GM12878 (cell line): ENCODE results near the gene PIP4K2A. TPM values are rescaled to one million over a fixed set of nuclear protein-coding genes. Genes with fewer than 3 reads are reported as not detected.

Experiments used
- ATAC-seq: fragments of 200-7000 bp; cut with Tn5 transposase; 3 replicates; pipeline ENCODE4 v1.9.1; 2020; ENCODE audit warnings: mild to moderate bottlenecking, moderate library complexity
- BruUV-seq: library from RNA; stranded (reverse); fragments of 400-500 nt; replicated peaks from 2 replicates; lab custom pipeline; 2021; lab: Mats Ljungman, UMichigan
- CTCF ChIA-PET: fragments of 300-600 bp; sonication (Branson Sonifier 250); formaldehyde crosslinking; extraction: SDS; loops from one replicate; lab custom pipeline; 2021; ENCODE audit warnings: inconsistent platforms; lab: Yijun Ruan, JAX
- POLR2A ChIA-PET: fragments of 350-600 bp; formaldehyde crosslinking; extraction: SDS; loops from one replicate; lab custom pipeline; 2021; ENCODE audit warnings: inconsistent platforms; lab: Charles Lee
- RAD21 ChIA-PET: fragments of 300-600 bp; sonication (Branson Sonifier 250); formaldehyde crosslinking; loops from one replicate; lab custom pipeline; 2023; ENCODE audit warnings: antibody characterized with exemption; ENCODE audit not compliant: unreplicated experiment; lab: Charles Lee
- SMC1A ChIA-PET: fragments of 300-600 bp; sonication (Branson Sonifier 250); formaldehyde crosslinking; loops from one replicate; lab custom pipeline; 2023; ENCODE audit not compliant: unreplicated experiment, uncharacterized antibody; lab: Charles Lee
- DNase-seq: peaks from one replicate; pipeline ENCODE4 v3.0.0-alpha.2; 2011; ENCODE audit warnings: low read depth, low spot score
- FAIRE-seq: peaks from 3 replicates; lab custom pipeline; 2011; peaks lifted over from hg19 to GRCh38; lab: Jason Lieb, UNC
- H2AFZ ChIP-seq: 2 replicates; pipeline ENCODE4 v1.6.0; 2011; ENCODE audit warnings: low read depth, low read length, control low read depth; ENCODE audit not compliant: control insufficient read depth
- H3K27ac ChIP-seq: 2 replicates; pipeline ENCODE4 v1.5.1; 2011; ENCODE audit warnings: control low read depth; ENCODE audit not compliant: control insufficient read depth, insufficient read depth
- H3K27me3 ChIP-seq, 2 experiments: replicated peaks in 1 of 2; 2 replicates each; pipeline versions ENCODE4 v1.6.0 to v1.6.1; 2011; ENCODE audit warnings: low read length in 1 of 2; ENCODE audit not compliant: control insufficient read depth in 2 of 2, insufficient read depth in 2 of 2
- H3K36me3 ChIP-seq, 2 experiments: 2 replicates each; pipeline ENCODE4 v1.5.1; 2011; ENCODE audit warnings: low read length in 1 of 2; ENCODE audit not compliant: control insufficient read depth in 2 of 2, insufficient read depth in 2 of 2
- H3K4me1 ChIP-seq: 2 replicates; pipeline ENCODE4 v1.6.1; 2011; ENCODE audit warnings: mild to moderate bottlenecking, low read length, moderate library complexity, mixed read lengths; ENCODE audit not compliant: control insufficient read depth, insufficient read depth
- H3K4me2 ChIP-seq: 2 replicates; pipeline ENCODE4 v1.6.0; 2011; ENCODE audit warnings: control low read depth; ENCODE audit not compliant: control insufficient read depth, insufficient read depth
- H3K4me3 ChIP-seq: fragments of 200-600 bp; sonication (generic); 2 replicates; pipeline ENCODE4 v1.5.1; 2016
- H3K79me2 ChIP-seq: 2 replicates; pipeline ENCODE4 v1.6.0; 2011; ENCODE audit warnings: low read length; ENCODE audit not compliant: control insufficient read depth, insufficient read depth
- H3K9ac ChIP-seq: 2 replicates; pipeline ENCODE4 v1.8.0; 2011; ENCODE audit warnings: low read length, control low read depth, mixed read lengths; ENCODE audit not compliant: control insufficient read depth, insufficient read depth
- H3K9me3 ChIP-seq: replicated peaks from 3 replicates; pipeline ENCODE4 v1.5.1; 2011; ENCODE audit warnings: mild to moderate bottlenecking, low read length; ENCODE audit not compliant: control insufficient read depth, insufficient read depth
- H4K20me1 ChIP-seq: 2 replicates; pipeline ENCODE4 v1.6.0; 2011; ENCODE audit not compliant: control insufficient read depth, insufficient read depth
- ETV6 ChIP-seq, 2 experiments: fragments of 450-650 bp in 1 of 2; IDR thresholded peaks in 1 of 2; conservative IDR thresholded peaks in 1 of 2; 2 replicates each; pipeline ENCODE4 v1.6.1; 2014; ENCODE audit warnings: antibody characterized with exemption in 1 of 2, borderline replicate concordance in 1 of 2, low read depth in 1 of 2, mild to moderate bottlenecking in 1 of 2, moderate library complexity in 1 of 2
- HCFC1 ChIP-seq: fragments of 150-350 bp; IDR thresholded peaks from 2 replicates; pipeline ENCODE4 v1.6.1; 2014; ENCODE audit warnings: low read length
- PBX3 ChIP-seq: IDR thresholded peaks from 2 replicates; pipeline ENCODE4 v1.6.1; 2011; ENCODE audit warnings: mild to moderate bottlenecking, low read depth, low read length, moderate library complexity; ENCODE audit not compliant: insufficient replicate concordance
- POLR2A ChIP-seq: IDR thresholded peaks from 2 replicates; pipeline ENCODE4 v1.6.1; 2011; ENCODE audit warnings: low read depth, mild to moderate bottlenecking, low read length
- TBL1XR1 ChIP-seq: IDR thresholded peaks from 2 replicates; pipeline ENCODE4 v1.6.1; 2012; ENCODE audit warnings: low read depth, low read length, improper control_type of control experiment
- TCF12 ChIP-seq: IDR thresholded peaks from 2 replicates; pipeline ENCODE4 v1.6.1; 2011; ENCODE audit warnings: low read depth, mild to moderate bottlenecking, low read length
- WGBS: methylation state at CpG from one replicate; pipeline ENCODE4 v1.1.6; 2016; ENCODE audit warnings: low lambda C conversion rate; ENCODE audit not compliant: insufficient replicate concordance, insufficient coverage; ENCODE audit errors: missing lambda C conversion rate; 5-methylcytosine and 5-hydroxymethylcytosine counted together
- in situ Hi-C: fragments of 300-500 bp; cut with MboI; formaldehyde crosslinking; loops from 9 replicates; pipeline ENCODE4 v1.14.3; 2018; ENCODE audit warnings: mixed read lengths
- intact Hi-C: fragments of 100-400 bp; cut with micrococcal nuclease; formaldehyde crosslinking; loops from one replicate; pipeline ENCODE4 v1.14.2; 2022; ENCODE audit not compliant: unreplicated experiment
- polyA plus RNA-seq, 11 experiments: library from polyadenylated mRNA; depleted of rRNA in 4 of 11; unstranded in 6 of 11; stranded (reverse) in 5 of 11; fragments of >200 nt; fragmentation: Nextera tagmentation in 4 of 11; fragmentation: Illumina TruSeq in 1 of 11; extraction: Ambion mirVana in 4 of 11; extraction: Trizol in 1 of 11; gene quantifications; 1 replicate in 1 of 11; 2 replicates in 10 of 11; pipeline versions ENCODE4 v1.2.1 to v1.2.3, GENCODE V29; 2011 to 2016; ENCODE audit warnings: inconsistent platforms in 2 of 11, missing spikeins in 2 of 11, low read depth in 1 of 11
- total RNA-seq, 4 experiments: library from RNA; depleted of rRNA in 3 of 4; stranded (reverse); fragments of >200 nt in 3 of 4; fragmentation: Illumina TruSeq in 1 of 4; extraction: Trizol in 1 of 4; gene quantifications; 2 replicates each; pipeline versions ENCODE4 v1.2.1 to v1.2.3, GENCODE V29; 2013 to 2021
- TF ChIP-seq, protein P1 (sequence below): fragments of 450-650 bp; IDR thresholded peaks from 2 replicates; pipeline ENCODE4 v1.6.1; 2018; ENCODE audit warnings: mild to moderate bottlenecking, low read depth, moderate library complexity; ENCODE audit not compliant: partially characterized antibody

Gene PIP4K2A
- total and polyA plus RNA-seq, 10 of the 15 experiments (the other 5 are each of a cell fraction or from before 2014, with no cell fraction given) = 54.3 to 139 (median 84.4) TPM

- Histone ChIP-seq H3K27ac (peak overlapping the region; percentile 89), H3K27me3 (no peaks in the 10 kb centered on the region), H3K9me3 (no peaks in the 10 kb centered on the region), H2AFZ (no peak overlapping the region), H3K4me3 (peak overlapping the region; percentile 17; the same call in 1 of the 2 replicates), H3K36me3 (no peaks in the 10 kb centered on the region), H3K79me2 (peaks cover 93% of the 10 kb centered on the region), H3K9ac (peak overlapping the region; percentile 32), H4K20me1 (no peaks in the 10 kb centered on the region), H3K4me2 (peak overlapping the region; percentile 77), H3K4me1 (peaks cover 48% of the 10 kb centered on the region)
- no TSS peak for BruUV-seq
- in situ Hi-C loops = no loop called here
- CTCF ChIA-PET = interaction anchor here (1.0 to 6.8 kb wide), 5 partner anchors 13 to 360 kb away, joined by 3 to 72 read pairs (median 17); no protein-coding TSS in a partner anchor
- no peak for TF ChIP-seq HCFC1
- TF ChIP-seq TCF12 = no peak
- TF ChIP-seq, protein P1, sequence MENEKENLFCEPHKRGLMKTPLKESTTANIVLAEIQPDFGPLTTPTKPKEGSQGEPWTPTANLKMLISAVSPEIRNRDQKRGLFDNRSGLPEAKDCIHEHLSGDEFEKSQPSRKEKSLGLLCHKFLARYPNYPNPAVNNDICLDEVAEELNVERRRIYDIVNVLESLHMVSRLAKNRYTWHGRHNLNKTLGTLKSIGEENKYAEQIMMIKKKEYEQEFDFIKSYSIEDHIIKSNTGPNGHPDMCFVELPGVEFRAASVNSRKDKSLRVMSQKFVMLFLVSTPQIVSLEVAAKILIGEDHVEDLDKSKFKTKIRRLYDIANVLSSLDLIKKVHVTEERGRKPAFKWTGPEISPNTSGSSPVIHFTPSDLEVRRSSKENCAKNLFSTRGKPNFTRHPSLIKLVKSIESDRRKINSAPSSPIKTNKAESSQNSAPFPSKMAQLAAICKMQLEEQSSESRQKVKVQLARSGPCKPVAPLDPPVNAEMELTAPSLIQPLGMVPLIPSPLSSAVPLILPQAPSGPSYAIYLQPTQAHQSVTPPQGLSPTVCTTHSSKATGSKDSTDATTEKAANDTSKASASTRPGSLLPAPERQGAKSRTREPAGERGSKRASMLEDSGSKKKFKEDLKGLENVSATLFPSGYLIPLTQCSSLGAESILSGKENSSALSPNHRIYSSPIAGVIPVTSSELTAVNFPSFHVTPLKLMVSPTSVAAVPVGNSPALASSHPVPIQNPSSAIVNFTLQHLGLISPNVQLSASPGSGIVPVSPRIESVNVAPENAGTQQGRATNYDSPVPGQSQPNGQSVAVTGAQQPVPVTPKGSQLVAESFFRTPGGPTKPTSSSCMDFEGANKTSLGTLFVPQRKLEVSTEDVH = no peak
- no peak for TF ChIP-seq PBX3
- TF ChIP-seq TBL1XR1 = no peak
- TF ChIP-seq POLR2A = no peak
- no peak for TF ChIP-seq ETV6 (conservative IDR thresholded peaks at IDR 0.05 in 1 of 2, IDR thresholded peaks at IDR 0.05 in 1 of 2; ENCODE audit: borderline replicate concordance in 1 of 2, low read depth in 1 of 2)
- ATAC-seq (no peak), DNase-seq (no peak), FAIRE-seq (no peak)
- RAD21 ChIA-PET = interaction anchor here (0.7 to 8.8 kb wide), 13 partner anchors 8 to 92 kb away, joined by 3 to 99 read pairs (median 14); no protein-coding TSS in a partner anchor
- intact Hi-C loops = loop anchor here (2.0 to 5.0 kb wide), 2 partner anchors 16 to 34 kb away; no protein-coding TSS in a partner anchor
- WGBS = 33% methylated on average over 3 of the region's 3 CpGs
- SMC1A ChIA-PET = interaction anchor here (1.0 to 8.8 kb wide), 14 partner anchors 8 to 92 kb away, joined by 3 to 172 read pairs (median 12); no protein-coding TSS in a partner anchor
- POLR2A ChIA-PET = interaction anchor here (0.8 to 6.5 kb wide), 5 partner anchors 8 to 79 kb away, joined by 3 to 82 read pairs (median 8); no protein-coding TSS in a partner anchor
Observed at GRCh38 chr10:22631185-22631584, 83.2 kb downstream of the PIP4K2A start.
